GM21390 (cell line): ENCODE data around the gene USP32.
"Not testable (repeated sequence)": the region's sequence is repeated elsewhere in the genome, so short reads cannot be mapped to it uniquely, and the experiment has no call there.

Source experiments
- ATAC-seq: cut with Tn5 transposase; IDR thresholded peaks from one replicate; pipeline ENCODE4 v1.9.1; 2021; ENCODE audit not compliant: unreplicated experiment

The USP32 gene

DNA sequence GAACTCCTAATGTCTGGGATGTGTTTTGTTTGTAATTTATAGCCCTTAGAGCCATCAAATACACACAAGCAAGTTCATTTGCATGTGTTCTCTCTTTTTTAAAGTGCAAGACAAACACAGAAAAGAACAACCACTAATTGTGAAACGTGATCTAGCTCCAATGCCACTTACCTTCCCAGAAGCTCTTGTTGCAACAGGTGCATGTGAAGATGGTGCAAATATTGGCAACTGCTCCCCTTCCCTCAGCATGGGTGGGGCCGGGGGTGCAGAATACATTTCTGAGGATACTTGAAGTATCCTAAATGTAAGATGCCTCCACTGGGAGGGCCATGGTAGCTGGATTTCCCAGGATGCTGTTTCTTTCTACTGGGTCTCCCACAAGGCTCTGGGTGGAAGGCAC is 213.8 kb downstream of the USP32 start:
- ATAC-seq = not testable (repeated sequence)

DNA sequence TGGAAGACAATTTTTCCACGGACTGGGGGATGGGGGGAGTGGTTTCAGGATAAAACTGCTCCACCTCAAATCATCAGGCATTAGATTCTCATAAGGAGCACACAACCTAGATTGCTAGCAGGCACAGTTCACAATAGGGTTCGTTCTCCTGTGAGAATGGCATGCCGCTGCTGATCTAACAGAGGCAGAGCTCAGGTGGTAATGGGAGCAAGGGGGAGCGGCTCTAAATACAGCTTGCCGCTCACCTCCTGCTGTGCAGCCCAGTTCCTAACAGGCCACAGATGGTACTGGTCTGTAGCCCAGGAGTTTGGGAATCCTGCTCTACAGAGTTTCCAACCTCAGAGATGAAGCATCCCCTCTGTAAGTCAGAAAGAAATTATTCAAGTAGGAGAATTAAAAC is 215.2 kb downstream of the USP32 start:
- not testable (repeated sequence) for ATAC-seq

DNA sequence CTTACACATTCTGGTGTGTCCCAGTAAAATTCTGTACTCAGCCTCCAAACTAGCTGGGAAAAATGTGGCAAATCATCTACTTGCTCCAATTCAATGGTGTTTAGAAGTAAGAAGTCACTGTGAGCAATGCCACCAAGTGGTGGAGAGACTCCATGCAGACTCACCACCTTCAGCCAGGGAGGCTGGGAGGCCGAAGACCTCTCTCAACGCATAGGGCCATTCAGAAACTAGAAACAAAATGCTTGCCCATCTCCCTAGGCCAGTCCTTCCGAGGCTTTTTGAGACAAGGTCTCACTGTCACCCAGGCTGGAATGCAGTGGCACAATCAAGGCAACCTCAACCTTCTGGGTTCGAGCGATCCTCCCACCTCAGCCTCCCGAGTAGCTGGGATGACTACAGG is 217.2 kb downstream of the USP32 start:
- not testable (repeated sequence) for ATAC-seq

DNA sequence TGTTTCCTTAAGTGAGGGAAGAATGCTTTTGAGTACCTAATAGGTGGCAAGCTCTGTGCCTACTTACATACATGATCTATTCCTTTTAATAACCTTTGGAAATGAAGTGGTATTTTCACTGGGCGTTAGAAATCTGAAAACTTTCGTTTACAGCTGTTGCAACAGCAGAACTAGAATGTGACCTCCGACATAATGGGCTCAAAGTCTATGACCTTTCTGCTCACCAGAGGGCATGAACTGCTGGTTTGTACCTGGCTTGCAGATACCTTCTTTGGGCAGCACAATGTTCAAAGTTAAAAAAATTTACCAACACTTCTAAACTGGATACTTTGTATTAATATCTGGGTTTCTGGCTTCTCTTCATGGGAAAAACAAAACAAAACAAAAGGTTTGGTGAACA is 217.9 kb downstream of the USP32 start:
- ATAC-seq = no peak

DNA sequence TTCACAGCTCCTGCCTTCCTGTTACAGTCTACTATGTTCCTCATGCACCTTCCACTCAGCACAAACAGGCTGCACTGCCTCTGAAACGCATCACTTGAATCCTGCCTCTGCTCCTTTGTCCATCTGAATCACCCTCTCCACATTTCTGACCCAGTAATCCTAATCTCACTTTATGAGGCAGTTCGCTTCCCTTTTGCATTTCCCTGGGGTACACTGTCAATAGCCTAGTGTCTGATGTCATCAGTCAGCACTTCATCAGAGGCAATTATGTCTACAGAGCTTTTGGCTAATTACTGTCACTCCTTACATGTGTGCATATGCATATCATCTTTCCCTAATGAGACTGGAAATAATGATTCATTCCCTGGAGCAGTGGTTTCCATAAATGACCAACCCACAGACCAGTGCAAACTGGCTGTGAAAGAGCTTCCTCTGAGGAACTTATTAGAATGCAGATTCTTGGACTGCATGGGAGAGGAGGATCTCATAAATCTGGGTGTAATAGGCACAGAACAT is 218.6 kb downstream of the USP32 start:
- ATAC-seq = no peak

DNA sequence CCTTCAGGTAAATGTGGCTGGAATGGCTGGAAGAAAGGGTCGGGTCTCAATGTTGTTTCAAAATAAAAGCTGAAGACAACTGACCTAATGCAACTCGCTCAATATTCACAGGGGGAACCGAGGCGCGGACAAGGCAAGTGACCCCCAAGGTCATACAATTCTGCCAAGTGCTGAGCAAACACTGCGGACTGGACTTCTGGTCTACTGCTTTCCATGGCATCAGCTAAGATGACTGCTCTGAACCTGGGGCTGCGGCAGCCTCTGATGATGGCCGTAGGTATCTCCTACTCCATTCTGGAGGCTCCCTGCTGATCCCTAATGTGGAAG is 220.2 kb downstream of the USP32 start:
- no peak for ATAC-seq

DNA sequence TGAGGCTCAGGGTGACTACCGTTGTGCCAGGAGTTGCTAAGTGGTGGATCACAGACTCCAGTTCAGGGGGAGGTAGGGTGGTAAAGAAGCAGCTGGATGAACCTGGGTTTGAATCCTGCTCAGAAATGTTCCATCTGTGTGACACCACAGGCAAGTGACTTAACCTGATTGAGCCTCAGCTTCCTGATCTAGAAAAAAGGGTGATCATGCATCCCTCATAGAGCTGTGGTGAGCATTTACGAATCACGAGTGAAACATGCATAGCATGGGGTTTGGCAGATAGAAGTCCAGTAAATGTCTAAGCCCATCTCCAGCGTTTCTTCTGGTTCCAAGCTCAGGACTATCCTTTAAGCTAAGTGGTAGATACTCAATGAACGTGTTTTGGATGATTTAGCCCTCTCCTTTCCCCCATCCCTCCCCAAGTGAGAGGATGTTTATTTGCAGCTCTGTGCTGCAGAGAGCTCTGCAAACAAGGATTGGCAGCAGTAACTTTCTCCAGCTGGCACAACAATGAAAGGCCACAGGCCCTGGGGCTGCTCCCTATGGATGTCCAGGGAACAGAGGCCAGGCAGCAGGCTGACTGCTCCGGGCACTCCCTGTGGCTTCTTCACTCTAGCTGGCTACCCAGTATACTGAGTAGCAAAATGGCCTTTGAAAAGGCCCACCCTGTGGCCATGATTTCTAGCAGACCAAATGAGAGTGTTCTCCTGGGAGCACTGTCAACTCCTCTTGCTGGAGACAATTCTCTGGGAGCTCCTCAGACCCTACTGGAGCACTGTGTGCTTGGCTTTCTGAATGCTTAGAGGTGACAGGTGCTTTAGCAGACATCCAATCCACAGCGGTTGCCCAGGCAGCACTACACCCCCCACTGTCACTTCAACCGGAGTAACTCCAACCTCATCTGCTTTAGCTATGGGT is 220.8 kb downstream of the USP32 start:
- ATAC-seq = no peak

DNA sequence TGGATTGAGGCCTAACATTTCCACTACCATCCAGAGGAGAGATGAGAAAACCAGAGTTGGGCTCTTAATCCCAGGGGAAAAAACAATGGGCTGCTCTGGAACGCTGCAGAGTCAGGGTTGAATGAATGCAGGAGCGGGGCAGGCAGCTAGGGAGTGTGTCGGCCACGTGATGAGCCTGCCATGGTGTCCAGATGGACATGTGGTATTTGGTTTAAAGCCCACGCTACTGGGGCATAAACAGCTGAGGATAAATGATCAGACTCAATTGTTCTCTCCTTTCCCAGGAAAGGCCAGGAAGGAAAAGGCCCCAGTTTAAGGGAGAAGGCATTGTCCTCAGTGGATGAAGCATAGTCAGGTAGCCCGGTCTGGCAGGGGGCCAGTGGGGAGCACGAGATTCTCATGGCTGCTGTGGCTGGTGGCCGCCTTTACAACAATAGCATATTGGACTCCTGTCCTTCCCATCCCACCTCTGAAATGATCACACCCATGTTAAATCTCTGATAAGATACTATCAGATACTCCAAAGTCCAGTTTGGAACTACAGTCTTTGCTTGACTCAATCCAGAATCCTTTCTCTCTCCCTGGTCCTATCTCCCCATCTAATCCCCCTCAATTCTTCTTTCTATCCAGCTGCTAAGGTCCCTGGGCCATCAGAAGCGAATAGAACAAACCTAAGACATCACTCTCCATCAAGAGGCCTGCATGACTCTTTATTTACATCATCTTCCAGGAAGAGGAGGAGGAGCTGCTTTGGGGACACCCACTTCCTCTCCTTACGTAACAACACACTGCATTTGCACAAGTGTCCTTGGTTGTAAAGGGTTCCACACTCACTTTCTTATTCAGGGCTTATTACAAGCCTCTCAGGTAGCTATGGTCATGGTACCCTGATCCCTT is 221.8 kb downstream of the USP32 start:
- no peak for ATAC-seq

DNA sequence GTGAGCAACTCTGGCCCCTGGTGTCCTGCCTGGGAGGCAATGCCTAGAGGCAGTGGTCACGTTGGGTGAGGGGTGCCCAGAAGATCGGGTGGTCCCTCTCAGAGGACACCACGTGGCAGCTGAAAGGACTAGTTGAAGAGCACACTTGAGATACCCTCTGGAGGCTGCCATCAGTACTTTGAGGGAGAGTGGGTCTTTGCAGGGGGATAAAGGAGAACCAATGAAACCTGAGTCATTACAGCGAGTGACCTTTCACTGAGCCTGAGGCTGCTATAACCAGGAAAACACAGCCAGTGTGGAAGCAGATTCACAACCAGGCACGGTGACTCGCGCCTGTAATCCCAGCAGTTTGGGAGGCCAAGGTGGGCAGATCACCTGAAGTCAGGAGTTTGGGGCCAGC is 223.3 kb downstream of the USP32 start:
- ATAC-seq = no peak

DNA sequence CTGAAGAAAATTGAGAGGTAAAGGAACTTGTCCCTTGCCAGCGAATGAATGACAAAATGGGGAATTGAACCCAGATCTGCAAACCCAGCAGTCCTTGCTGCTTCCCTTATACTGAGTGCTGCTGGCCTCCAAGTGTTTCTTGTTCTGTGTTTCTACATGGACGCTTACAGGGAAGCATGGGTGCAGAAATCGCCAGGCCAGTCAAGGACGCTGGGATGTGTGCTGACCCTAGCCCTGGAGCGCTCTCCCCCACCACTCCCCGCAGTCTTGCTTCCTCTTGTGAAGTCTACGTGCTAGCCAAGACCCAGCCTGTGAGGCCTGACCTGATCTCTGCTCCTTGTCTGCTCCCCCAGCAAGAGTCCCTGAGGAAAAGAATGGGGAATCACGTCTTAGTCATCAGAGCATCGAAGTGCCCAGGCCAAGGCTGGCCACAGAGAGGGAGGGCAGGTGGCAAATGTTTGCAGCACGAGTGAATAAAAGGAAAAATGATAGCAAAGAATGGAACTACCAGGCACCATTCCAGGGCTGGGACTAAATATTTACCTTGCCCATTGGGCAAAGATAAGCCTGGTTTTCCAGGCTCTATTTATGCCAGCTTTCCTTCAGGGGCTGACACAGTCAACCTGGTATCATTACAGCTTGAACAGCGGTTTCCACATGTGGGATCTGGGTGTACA is 224.7 kb downstream of the USP32 start:
- no peak for ATAC-seq

DNA sequence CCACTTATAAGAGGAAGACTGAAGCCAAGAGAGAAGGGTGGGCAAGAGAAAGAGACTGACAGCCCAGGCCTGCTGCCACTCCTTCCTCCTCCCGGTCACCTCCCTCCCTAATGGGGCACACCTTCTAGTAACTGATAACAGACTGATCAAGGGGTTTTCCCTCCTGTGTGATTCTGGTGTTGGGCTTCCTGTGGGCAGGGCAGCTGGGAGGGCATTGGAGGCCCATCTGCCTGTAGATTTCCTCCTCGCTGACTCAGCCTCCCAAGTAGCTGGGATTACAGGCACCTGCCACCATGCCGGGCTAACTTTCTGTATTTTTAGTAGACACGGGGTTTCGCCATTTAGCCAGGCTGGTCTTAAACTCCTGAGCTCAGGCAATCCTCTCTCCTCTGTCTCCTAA is 226.0 kb downstream of the USP32 start:
- peak; percentile 58 for ATAC-seq

DNA sequence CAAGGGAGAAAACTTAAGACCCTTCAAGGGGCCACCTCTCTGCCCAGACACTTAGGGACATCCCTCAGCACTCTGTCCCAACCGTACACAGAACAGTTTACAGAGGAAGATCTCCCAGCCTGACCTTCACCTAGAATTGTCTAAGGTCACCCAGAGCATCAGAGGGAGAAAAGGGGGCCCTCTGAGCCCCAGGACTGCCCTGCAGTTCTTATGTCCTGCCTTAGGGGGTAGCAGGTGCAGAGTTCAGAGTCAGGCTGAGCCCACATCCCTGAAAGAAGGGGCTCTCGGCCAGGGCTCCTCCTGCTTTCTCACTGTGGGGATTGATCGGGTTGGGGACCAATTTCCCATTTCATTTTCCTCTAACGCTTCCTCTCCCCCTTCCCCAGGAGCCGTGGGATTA is 226.7 kb downstream of the USP32 start:
- ATAC-seq = no peak

DNA sequence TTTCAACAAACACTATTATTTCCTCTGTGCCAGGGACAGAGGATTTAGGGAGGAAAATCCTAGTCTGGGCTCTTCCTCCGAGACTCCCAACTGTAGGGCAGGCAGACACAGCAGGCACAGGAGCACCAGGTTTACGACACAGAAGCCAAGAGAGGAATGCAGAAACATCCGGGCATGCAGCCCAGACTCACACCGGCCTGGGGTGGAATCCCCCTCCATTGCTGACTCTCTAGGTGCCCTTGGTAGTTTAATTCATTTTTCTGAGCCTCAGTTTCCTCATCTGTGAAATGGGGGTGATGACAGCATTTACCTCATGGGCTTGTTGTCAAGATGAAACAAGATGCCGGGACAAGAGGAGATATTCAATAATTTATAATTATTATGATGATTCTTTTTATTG is 227.2 kb downstream of the USP32 start:
- no peak for ATAC-seq

DNA sequence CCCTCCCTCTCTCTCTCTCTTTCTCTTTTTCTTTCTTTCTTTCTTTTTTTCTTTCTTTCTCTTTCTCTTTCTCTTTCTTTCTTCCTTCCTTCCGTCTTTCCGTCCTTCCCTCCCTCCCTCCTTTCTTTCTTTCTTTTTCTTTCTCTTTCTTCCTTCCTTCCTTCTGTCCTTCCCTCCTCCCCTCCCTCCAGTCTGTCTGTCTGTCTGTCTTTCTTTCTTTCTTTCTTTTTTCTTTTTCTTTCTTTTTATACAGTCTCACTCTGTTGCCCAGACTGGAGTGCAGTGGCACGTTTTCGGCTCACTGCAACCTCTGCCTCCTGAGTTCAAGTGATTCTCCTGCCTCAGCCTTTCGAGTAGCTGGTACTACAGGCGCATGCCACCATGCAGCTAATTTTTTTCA is 227.8 kb downstream of the USP32 start:
- no peak for ATAC-seq

DNA sequence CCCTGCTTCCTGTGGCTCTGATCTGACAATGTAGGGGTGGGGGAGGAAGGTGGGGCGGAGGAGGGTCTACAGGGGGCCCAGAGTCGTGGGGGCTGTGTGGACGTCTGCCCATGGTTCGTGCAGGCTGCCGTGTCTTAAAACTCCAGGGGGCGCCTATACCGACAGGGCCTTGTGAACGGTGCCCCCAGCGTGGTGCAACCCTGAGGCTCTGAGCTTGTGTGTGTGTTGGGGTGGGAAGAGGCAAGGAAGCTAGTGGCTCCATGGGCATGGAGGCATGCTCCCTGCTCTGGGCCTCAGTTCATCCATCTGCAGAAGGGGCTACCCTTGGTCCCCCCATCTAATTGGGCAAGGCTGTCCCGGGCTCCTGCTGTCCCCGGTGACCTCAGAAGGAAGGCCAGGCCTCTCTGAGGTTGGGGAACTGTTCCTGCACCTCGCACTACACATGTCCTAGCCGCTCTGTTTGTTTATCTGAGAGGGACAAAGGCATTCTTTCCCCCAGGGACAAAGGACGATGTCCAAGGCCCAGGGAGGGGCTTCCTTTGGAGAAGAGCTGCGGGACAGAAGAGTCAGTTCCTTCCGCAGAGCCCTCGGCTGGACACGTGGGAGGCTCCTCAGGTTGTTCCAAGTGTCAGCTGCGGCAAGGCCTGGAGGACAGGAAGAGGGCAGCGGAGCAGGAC is 228.7 kb downstream of the USP32 start:
- ATAC-seq = no peak

DNA sequence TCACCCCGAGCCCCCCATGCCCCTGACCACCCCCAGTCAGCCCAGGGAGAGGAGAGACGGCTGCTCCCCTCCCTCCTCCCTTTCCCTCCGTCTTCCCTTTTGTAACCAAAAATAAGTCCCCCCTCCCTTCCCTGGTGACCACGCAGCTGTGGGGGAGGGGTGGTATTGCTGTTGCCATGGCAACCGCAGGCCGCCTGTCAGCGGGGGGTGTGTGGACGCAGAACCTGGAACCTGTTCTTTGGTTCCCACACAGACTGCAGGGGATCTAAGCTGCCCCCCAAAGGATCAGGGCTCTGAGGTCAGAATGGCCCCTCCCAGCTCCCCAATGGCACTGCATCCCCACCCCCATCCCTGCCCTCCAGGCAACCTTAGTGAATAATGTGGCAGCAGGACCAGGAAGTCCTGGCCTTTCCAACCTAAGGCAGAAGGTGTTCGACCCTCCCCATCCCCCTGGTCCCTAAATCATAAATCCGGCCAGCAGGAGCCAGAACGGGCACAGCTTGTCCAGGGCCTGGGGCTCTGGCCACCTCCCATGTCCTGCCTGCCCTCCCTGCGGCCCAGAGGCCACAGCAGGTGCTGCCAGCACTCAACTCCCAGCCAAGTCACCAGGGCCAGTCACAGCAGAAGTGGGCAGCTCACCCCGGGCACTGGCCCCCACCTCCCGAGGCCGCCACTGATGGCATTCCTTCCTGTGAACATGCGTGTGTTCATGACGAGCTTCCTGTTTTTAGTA is 230.2 kb downstream of the USP32 start:
- no peak for ATAC-seq

DNA sequence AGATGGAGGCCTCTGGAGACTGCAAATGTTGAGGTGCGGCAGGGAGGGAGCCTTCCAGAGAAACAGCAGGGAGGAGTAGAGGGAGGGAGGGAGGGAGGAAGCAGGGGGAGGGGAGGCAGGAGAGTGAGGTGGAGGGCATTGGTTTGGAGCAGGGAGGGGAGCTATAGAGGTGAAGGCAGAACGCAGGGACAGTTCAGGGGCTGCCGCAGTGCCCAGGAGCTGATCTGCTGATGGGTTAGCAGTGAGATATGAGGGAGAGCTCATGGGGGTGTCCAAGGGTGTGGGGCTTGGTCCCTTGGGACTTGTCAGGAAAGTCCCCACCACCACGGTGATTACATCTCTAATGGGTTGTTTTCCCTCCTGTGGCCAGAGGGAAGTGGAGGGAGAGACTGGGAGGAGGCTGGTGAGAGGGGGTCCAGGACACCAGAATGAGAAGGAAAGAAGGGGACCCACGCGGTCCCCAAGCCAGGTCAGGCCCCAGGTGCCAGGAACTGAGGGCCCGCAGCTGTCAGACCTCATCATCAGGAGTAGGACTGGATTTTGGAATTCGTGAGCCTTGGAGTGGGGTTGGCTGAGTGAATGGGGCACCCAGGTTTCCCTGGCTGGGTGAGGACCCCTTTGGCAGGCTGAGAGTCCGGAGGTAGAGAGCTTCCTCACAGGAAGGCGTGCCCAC is 231.0 kb downstream of the USP32 start:
- no peak for ATAC-seq

DNA sequence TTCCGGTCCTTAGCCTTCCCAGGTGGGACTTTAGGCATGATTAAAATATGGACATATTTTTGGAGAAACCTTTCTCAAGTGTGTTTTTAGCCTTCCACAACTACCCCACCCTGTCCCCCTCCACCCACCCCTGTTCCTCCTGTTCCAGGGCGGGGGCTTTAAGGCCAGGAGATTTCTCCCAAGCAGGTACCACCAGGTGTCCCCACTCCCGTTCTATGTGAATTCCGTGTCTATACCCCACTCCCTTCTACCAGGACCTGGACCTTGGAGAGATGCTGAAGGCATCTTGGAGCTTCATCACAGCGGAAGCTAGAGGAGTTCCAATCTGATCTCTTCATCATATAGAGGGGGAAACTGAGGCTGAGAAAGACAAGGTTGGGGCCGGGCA is 232.5 kb downstream of the USP32 start:
- no peak for ATAC-seq

DNA sequence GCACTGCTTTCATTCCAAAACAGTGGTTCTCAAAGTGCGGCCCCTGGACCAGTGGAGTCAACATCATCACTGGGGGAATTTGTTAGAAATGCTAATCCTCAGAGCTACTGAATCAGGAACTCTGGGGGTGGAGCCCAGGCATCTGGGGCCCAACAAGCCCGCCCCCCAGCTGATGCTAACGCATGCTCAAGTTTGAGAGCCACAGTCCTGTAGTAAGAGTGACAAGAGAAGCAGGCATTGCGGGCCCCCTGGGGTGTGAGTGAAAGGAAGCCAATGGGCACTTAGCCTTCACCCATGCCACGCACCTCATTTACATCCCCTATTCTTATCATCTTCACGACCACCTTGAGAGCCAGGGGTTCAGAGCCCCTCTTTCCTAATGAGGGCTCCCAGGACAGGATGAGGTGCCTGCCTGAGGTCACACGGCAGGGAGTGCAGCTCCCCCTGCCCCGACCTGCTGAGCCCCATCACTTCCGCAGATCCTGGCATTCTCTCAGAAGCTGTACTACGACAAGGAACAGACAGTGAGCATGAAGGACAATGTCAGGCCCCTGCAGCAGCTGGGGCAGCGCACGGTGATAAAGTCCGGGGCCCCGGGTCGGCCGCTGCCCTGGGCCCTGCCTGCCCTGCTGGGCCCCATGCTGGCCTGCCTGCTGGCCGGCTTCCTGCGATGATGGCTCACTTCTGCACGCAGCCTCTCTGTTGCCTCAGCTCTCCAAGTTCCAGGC is 233.0 kb downstream of the USP32 start:
- no peak for ATAC-seq
